KMS-11 (cell line): ENCODE measurements around the gene NRG3.
A peak's percentile ranks its signal among the peaks of the same experiment; 100 is the strongest.

Source experiments
- H2AFZ ChIP-seq: fragments of 200-600 bp; sonication (generic); 2 replicates; pipeline ENCODE4 v1.6.1; 2016; ENCODE audit warnings: antibody characterized with exemption, mixed run types, low read depth
- H3K27ac ChIP-seq: fragments of 200-600 bp; sonication (generic); 2 replicates; pipeline ENCODE4 v1.6.1; 2016; ENCODE audit warnings: mild to moderate bottlenecking, mixed run types
- H3K27me3 ChIP-seq: fragments of 200-600 bp; sonication (generic); 2 replicates; pipeline ENCODE4 v1.6.1; 2017; ENCODE audit warnings: mild to moderate bottlenecking, low read depth, mixed run types, moderate library complexity; ENCODE audit not compliant: insufficient read depth
- H3K36me3 ChIP-seq: fragments of 200-600 bp; sonication (generic); 2 replicates; pipeline ENCODE4 v1.6.1; 2017; ENCODE audit warnings: mild to moderate bottlenecking, mixed run types; ENCODE audit not compliant: insufficient read depth
- H3K4me1 ChIP-seq: fragments of 200-600 bp; sonication (generic); 2 replicates; pipeline ENCODE4 v1.6.1; 2016; ENCODE audit warnings: mild to moderate bottlenecking, low read depth, mixed run types; ENCODE audit not compliant: poor library complexity, severe bottlenecking
- H3K4me2 ChIP-seq: fragments of 200-600 bp; sonication (generic); 2 replicates; pipeline ENCODE4 v1.7.0; 2016; ENCODE audit warnings: mild to moderate bottlenecking, mixed run types
- H3K4me3 ChIP-seq: fragments of 200-600 bp; sonication (generic); IDR thresholded peaks from 2 replicates; pipeline ENCODE4 v1.6.1; 2017; ENCODE audit warnings: low read depth, low read length, mixed read lengths; ENCODE audit not compliant: insufficient read depth
- H3K79me2 ChIP-seq: fragments of 200-600 bp; sonication (generic); 2 replicates; pipeline ENCODE4 v1.6.1; 2016; ENCODE audit warnings: low read depth, mixed run types; ENCODE audit not compliant: insufficient read depth
- H3K9ac ChIP-seq: fragments of 200-600 bp; sonication (generic); 2 replicates; pipeline ENCODE4 v1.6.1; 2016; ENCODE audit warnings: mild to moderate bottlenecking, mixed run types
- H4K20me1 ChIP-seq: fragments of 200-600 bp; sonication (generic); 2 replicates; pipeline ENCODE4 v1.6.1; 2016; ENCODE audit warnings: mild to moderate bottlenecking, mixed run types; ENCODE audit not compliant: insufficient read depth
- TF ChIP-seq, protein P1 (sequence below): fragments of 200-600 bp; sonication (generic); conservative IDR thresholded peaks from 2 replicates; pipeline ENCODE4 v1.6.1; 2017; ENCODE audit warnings: low read depth, mild to moderate bottlenecking, antibody characterized with exemption, low read length, moderate library complexity, mixed read lengths

The NRG3 gene

DNA sequence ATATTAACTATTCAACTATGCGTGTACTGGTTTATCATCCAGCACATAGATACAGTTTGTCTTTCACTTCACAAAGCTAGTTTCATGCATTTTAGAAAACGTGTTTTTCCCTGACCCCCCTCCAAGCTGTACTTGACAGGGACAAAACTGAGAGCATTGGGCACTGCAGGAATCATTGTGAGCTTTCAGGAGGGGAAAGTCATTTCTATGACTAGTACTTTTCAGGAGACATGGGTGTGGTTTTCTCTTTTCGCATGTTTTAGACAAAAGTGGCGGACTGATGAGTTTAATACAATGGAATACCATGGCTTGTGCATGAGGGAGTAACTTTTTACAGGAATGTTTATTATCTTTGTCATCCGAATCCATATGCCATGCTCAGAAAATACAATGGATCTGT lies 42.7 kb downstream of the NRG3 start:
- H3K4me3 ChIP-seq = no peak overlapping the region
- no peaks in the 10 kb centered on the region for H3K27me3 ChIP-seq
- TF ChIP-seq, protein P1, sequence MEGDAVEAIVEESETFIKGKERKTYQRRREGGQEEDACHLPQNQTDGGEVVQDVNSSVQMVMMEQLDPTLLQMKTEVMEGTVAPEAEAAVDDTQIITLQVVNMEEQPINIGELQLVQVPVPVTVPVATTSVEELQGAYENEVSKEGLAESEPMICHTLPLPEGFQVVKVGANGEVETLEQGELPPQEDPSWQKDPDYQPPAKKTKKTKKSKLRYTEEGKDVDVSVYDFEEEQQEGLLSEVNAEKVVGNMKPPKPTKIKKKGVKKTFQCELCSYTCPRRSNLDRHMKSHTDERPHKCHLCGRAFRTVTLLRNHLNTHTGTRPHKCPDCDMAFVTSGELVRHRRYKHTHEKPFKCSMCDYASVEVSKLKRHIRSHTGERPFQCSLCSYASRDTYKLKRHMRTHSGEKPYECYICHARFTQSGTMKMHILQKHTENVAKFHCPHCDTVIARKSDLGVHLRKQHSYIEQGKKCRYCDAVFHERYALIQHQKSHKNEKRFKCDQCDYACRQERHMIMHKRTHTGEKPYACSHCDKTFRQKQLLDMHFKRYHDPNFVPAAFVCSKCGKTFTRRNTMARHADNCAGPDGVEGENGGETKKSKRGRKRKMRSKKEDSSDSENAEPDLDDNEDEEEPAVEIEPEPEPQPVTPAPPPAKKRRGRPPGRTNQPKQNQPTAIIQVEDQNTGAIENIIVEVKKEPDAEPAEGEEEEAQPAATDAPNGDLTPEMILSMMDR = no peak

DNA sequence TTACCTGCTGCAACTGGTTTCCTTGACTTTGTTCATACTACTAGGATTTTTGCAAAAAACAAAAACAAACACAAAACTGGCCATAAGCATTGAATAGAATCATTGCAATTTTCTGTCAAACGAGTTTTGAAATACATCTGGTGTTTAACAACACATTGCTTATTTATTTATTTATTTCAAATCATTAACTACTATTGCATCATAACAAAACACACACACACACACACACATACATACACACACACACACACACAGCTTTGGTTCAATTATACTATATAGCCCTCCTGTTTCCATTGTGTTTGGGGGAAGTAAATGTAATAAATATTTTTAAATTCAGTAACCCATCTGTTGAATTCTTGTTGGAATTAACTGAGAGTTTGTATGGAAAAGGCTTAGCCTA lies 43.8 kb downstream of the NRG3 start:
- Histone ChIP-seq H3K9ac (no peak overlapping the region), H3K36me3 (no peaks in the 10 kb centered on the region), H3K4me3 (no peak overlapping the region), H3K27me3 (no peaks in the 10 kb centered on the region), H3K4me1 (no peaks in the 10 kb centered on the region), H2AFZ (no peak overlapping the region), H4K20me1 (no peaks in the 10 kb centered on the region), H3K79me2 (no peaks in the 10 kb centered on the region), H3K4me2 (no peak overlapping the region), H3K27ac (no peak overlapping the region)
- TF ChIP-seq, protein P1 = no peak

More for the DNA sequence above, 42.7 kb downstream of the NRG3 start:
- Histone ChIP-seq H4K20me1 (no peaks in the 10 kb centered on the region), H3K9ac (no peak overlapping the region), H3K36me3 (no peaks in the 10 kb centered on the region), H3K27ac (no peak overlapping the region), H3K4me2 (no peak overlapping the region), H2AFZ (no peak overlapping the region), H3K4me1 (no peaks in the 10 kb centered on the region), H3K79me2 (no peaks in the 10 kb centered on the region)

DNA sequence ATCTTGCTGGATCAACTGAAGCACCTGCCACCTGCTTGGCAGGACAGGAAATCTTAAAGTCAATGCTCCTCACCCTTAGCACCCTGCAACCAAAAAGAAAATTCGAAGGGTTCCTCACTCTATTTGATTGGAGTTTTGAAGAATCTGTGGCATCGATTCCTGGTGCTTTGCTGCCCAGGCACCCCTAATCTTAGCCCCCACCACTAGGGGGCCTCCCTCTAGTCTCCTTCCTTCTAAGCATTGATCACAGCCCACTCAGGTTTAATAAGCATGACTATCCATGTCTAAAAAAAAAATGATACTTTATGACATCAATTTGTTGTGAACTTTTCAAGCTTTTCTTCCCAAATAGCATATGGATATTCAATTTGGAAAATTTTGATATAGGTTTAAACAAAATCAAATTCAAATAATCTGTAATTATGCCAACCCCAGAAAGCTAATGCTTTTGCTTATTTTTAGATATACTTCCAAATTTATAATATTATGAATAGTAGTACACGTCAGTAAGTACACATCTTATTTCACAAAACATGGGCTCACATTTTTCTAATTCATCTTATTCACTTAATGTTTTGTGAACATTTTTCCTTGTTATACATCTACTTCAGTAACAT lies 45.3 kb downstream of the NRG3 start:
- H3K9ac ChIP-seq = no peak overlapping the region
- H4K20me1 ChIP-seq = no peaks in the 10 kb centered on the region
- no peaks in the 10 kb centered on the region for H3K27me3 ChIP-seq
- no peaks in the 10 kb centered on the region for H3K4me1 ChIP-seq
- no peak overlapping the region for H3K27ac ChIP-seq
- no peak overlapping the region for H3K4me2 ChIP-seq
- no peak overlapping the region for H2AFZ ChIP-seq
- no peaks in the 10 kb centered on the region for H3K79me2 ChIP-seq
- TF ChIP-seq, protein P1 = peak; percentile 74
- H3K36me3 ChIP-seq = no peaks in the 10 kb centered on the region
- no peak overlapping the region for H3K4me3 ChIP-seq

DNA sequence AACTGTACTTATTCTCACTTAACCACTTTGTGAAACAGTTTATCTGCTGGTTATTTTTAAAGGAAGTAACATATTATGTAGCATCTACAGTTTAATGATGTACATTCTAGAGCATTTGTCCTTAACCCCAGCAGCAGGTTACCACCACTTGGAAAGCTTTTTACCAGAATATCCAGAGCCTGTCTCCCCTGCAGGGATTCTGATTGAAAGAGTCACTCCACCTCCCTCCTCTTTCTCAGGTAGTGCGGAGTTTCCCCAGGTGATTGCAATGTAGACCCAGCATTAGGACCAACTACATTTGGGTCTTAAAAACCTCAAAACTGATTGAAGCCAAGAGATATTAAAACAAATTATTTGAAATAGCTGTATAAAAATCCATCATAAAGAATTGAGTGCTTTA lies 53.1 kb downstream of the NRG3 start:
- Histone ChIP-seq H3K4me1 (no peaks in the 10 kb centered on the region), H4K20me1 (no peaks in the 10 kb centered on the region), H3K27me3 (no peaks in the 10 kb centered on the region), H3K79me2 (no peaks in the 10 kb centered on the region), H3K36me3 (no peaks in the 10 kb centered on the region), H2AFZ (no peak overlapping the region), H3K4me3 (no peak overlapping the region), H3K4me2 (no peak overlapping the region), H3K9ac (no peak overlapping the region), H3K27ac (no peak overlapping the region)
- TF ChIP-seq, protein P1 = no peak
